HepG2 (cell line): Measurements from ENCODE around the gene OGFR. TPM values are rescaled to one million over a fixed set of nuclear protein-coding genes. Genes with fewer than 3 reads are reported as not detected.
A peak's percentile ranks its signal among the peaks of the same experiment; 100 is the strongest.

Experiments used
- ADNP ChIP-seq: sonication (generic); formaldehyde crosslinking; IDR thresholded peaks from 2 replicates; pipeline ENCODE4 v1.4.0; 2020; ENCODE audit warnings: missing genetic modification reagents
- ATM ChIP-seq: fragments of 450-650 bp; IDR thresholded peaks from 2 replicates; pipeline ENCODE4 v1.7.1; 2017; ENCODE audit warnings: mild to moderate bottlenecking, borderline replicate concordance
- ATRX ChIP-seq: sonication (generic); formaldehyde crosslinking; IDR thresholded peaks from 2 replicates; pipeline ENCODE4 v1.4.0; 2020; ENCODE audit warnings: missing genetic modification reagents, borderline replicate concordance
- FOXJ3 ChIP-seq: sonication (generic); formaldehyde crosslinking; IDR thresholded peaks from 2 replicates; pipeline ENCODE4 v1.4.0; 2020; ENCODE audit warnings: missing genetic modification reagents, mild to moderate bottlenecking, borderline replicate concordance
- GTF2F1 ChIP-seq: fragments of 150-350 bp; IDR thresholded peaks from 2 replicates; pipeline ENCODE4 v1.6.1; 2014; ENCODE audit warnings: low read length
- HIVEP1 ChIP-seq: sonication (generic); formaldehyde crosslinking; IDR thresholded peaks from 2 replicates; pipeline ENCODE4 v1.4.0; 2020; ENCODE audit warnings: mild to moderate bottlenecking, missing genetic modification reagents
- KLF13 ChIP-seq: sonication (generic); formaldehyde crosslinking; IDR thresholded peaks from 2 replicates; pipeline ENCODE4 v1.4.0; 2020; ENCODE audit warnings: mild to moderate bottlenecking, missing genetic modification reagents
- MEIS1 ChIP-seq: sonication (generic); formaldehyde crosslinking; IDR thresholded peaks from 2 replicates; pipeline ENCODE4 v1.9.0; 2021; ENCODE audit warnings: mild to moderate bottlenecking, missing genetic modification reagents, moderate library complexity, borderline replicate concordance
- NR2C2 ChIP-seq: sonication (generic); formaldehyde crosslinking; IDR thresholded peaks from 2 replicates; pipeline ENCODE4 v1.4.0; 2020; ENCODE audit warnings: missing genetic modification reagents, mild to moderate bottlenecking, moderate library complexity, borderline replicate concordance
- NRL ChIP-seq: sonication (generic); formaldehyde crosslinking; IDR thresholded peaks from 2 replicates; pipeline ENCODE4 v1.5.0; 2020; ENCODE audit warnings: missing genetic modification reagents, mild to moderate bottlenecking, moderate library complexity, borderline replicate concordance
- SAP130 ChIP-seq: IDR thresholded peaks from 2 replicates; pipeline ENCODE4 v1.6.1; 2016; ENCODE audit warnings: low read depth
- SMC3 ChIP-seq: IDR thresholded peaks from 2 replicates; pipeline ENCODE4 v1.6.1; 2011; ENCODE audit warnings: low read length, improper control_type of control experiment
- ZFX ChIP-seq: sonication (generic); formaldehyde crosslinking; IDR thresholded peaks from 2 replicates; pipeline ENCODE4 v1.4.0; 2020; ENCODE audit warnings: mild to moderate bottlenecking, low read depth, missing genetic modification reagents, moderate library complexity
- ZNF557 ChIP-seq: sonication (generic); formaldehyde crosslinking; IDR thresholded peaks from 2 replicates; pipeline ENCODE4 v1.4.0; 2020; ENCODE audit warnings: missing genetic modification reagents
- polyA plus RNA-seq, 8 experiments: library from polyadenylated mRNA; depleted of rRNA in 3 of 8; stranded (reverse) in 7 of 8; unstranded in 1 of 8; fragments of >200 nt; fragmentation: Illumina TruSeq in 4 of 8; extraction: Trizol in 4 of 8; gene quantifications; 2 replicates each; pipeline versions ENCODE4 v1.2.1 to v1.2.3, GENCODE V29; 2011 to 2016; ENCODE audit warnings: low read depth in 4 of 8, missing spikeins in 1 of 8, mixed read lengths in 1 of 8; ENCODE audit not compliant: insufficient read depth in 1 of 8
- total RNA-seq, 5 experiments: library from RNA; depleted of rRNA; stranded (reverse); fragments of >200 nt; fragmentation: Illumina TruSeq; extraction: Trizol; gene quantifications; 2 replicates each; pipeline ENCODE4 v1.2.3, GENCODE V29; 2016; ENCODE audit warnings: low read depth in 1 of 5
- TF ChIP-seq, protein P1 (sequence below): sonication (generic); formaldehyde crosslinking; IDR thresholded peaks from 2 replicates; pipeline ENCODE4 v1.4.0; 2020; ENCODE audit warnings: mild to moderate bottlenecking, missing genetic modification reagents, borderline replicate concordance
- TF ChIP-seq, protein P2 (sequence below): sonication (generic); formaldehyde crosslinking; IDR thresholded peaks from 2 replicates; pipeline ENCODE4 v1.8.0; 2022; ENCODE audit warnings: missing genetic modification reagents, low read depth, mild to moderate bottlenecking, borderline replicate concordance
- TF ChIP-seq, protein P3 (sequence below): sonication (generic); formaldehyde crosslinking; conservative IDR thresholded peaks from 2 replicates; pipeline ENCODE4 v1.8.0; 2022; ENCODE audit warnings: mild to moderate bottlenecking, moderate library complexity, missing genetic modification reagents
- TF ChIP-seq, protein P4 (sequence below): sonication (generic); formaldehyde crosslinking; IDR thresholded peaks from 2 replicates; pipeline ENCODE4 v1.8.1; 2023; ENCODE audit warnings: missing genetic modification reagents, inconsistent platforms, borderline replicate concordance

The OGFR gene
- total and polyA plus RNA-seq, 2 of the 13 experiments (the other 11 are each of a cell fraction or from before 2014, with no cell fraction given): 47.7 to 81.8 TPM

DNA sequence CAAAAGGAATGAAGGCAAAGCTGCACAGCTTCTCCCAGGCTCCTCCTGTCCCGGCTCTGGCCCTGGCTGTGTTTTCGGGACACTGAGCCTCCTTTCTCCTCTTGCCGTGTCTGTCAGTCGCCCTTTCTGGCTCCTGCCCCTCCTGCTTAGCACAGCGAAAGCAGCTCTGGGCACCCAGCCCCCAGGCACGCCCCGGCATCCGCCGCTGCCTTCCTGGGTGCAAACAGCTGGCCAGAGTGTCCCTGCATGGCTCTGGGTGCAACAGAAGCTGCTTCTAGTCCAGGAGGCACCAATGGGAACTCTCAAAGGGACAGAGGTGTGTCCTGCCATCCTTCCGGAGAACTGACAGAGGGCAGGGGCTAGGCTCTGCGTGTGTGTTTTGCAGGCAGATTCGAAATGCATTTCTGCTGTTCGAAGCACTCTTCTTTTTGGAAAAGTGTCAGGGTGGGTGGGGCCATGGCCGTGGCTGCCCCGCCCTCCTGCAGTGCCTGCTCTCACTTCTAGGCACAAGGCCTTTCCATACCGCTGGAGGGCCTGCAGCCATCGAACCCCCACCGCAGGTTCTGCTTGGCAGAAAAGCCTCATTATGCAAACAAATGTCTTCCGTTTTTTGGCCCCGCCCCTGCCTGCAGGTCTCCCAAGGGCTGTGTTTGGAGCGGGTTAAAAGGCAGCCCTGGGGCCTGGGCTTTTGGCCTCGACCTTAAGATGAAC is 27.7 kb downstream of the OGFR start (continued):
- TF ChIP-seq ZFX (CRISPR knock-in tag) (peak; percentile 29; the same call in 1 of the 2 replicates), MEIS1 (CRISPR knock-in tag) (no peak), ATM (no peak), NRL (CRISPR knock-in tag) (peak; percentile 43; the same call in 1 of the 2 replicates), SAP130 (CRISPR knock-in tag) (no peak), FOXJ3 (CRISPR knock-in tag) (no peak), KLF13 (CRISPR knock-in tag) (no peak), NR2C2 (CRISPR knock-in tag) (no peak), HIVEP1 (CRISPR knock-in tag) (no peak), GTF2F1 (no peak), ATRX (CRISPR knock-in tag) (no peak), ADNP (CRISPR knock-in tag) (no peak), SMC3 (no peak), ZNF557 (CRISPR knock-in tag) (no peak)
- TF ChIP-seq, protein P1, sequence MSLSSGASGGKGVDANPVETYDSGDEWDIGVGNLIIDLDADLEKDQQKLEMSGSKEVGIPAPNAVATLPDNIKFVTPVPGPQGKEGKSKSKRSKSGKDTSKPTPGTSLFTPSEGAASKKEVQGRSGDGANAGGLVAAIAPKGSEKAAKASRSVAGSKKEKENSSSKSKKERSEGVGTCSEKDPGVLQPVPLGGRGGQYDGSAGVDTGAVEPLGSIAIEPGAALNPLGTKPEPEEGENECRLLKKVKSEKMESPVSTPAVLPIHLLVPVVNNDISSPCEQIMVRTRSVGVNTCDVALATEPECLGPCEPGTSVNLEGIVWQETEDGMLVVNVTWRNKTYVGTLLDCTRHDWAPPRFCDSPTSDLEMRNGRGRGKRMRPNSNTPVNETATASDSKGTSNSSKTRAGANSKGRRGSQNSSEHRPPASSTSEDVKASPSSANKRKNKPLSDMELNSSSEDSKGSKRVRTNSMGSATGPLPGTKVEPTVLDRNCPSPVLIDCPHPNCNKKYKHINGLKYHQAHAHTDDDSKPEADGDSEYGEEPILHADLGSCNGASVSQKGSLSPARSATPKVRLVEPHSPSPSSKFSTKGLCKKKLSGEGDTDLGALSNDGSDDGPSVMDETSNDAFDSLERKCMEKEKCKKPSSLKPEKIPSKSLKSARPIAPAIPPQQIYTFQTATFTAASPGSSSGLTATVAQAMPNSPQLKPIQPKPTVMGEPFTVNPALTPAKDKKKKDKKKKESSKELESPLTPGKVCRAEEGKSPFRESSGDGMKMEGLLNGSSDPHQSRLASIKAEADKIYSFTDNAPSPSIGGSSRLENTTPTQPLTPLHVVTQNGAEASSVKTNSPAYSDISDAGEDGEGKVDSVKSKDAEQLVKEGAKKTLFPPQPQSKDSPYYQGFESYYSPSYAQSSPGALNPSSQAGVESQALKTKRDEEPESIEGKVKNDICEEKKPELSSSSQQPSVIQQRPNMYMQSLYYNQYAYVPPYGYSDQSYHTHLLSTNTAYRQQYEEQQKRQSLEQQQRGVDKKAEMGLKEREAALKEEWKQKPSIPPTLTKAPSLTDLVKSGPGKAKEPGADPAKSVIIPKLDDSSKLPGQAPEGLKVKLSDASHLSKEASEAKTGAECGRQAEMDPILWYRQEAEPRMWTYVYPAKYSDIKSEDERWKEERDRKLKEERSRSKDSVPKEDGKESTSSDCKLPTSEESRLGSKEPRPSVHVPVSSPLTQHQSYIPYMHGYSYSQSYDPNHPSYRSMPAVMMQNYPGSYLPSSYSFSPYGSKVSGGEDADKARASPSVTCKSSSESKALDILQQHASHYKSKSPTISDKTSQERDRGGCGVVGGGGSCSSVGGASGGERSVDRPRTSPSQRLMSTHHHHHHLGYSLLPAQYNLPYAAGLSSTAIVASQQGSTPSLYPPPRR (CRISPR knock-in tag): no peak
- TF ChIP-seq, protein P2, sequence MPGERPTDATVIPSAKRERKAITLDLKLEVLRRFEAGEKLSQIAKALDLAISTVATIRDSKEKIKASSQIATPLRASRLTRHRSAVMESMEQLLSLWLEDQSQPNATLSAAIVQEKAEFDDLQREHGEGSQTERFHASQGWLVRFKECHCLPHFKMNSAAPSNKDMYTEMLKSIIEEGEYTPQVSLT (CRISPR knock-in tag): no peak
- TF ChIP-seq, protein P3, sequence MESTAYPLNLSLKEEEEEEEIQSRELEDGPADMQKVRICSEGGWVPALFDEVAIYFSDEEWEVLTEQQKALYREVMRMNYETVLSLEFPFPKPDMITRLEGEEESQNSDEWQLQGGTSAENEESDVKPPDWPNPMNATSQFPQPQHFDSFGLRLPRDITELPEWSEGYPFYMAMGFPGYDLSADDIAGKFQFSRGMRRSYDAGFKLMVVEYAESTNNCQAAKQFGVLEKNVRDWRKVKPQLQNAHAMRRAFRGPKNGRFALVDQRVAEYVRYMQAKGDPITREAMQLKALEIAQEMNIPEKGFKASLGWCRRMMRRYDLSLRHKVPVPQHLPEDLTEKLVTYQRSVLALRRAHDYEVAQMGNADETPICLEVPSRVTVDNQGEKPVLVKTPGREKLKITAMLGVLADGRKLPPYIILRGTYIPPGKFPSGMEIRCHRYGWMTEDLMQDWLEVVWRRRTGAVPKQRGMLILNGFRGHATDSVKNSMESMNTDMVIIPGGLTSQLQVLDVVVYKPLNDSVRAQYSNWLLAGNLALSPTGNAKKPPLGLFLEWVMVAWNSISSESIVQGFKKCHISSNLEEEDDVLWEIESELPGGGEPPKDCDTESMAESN (CRISPR knock-in tag): no peak
- TF ChIP-seq, protein P4, sequence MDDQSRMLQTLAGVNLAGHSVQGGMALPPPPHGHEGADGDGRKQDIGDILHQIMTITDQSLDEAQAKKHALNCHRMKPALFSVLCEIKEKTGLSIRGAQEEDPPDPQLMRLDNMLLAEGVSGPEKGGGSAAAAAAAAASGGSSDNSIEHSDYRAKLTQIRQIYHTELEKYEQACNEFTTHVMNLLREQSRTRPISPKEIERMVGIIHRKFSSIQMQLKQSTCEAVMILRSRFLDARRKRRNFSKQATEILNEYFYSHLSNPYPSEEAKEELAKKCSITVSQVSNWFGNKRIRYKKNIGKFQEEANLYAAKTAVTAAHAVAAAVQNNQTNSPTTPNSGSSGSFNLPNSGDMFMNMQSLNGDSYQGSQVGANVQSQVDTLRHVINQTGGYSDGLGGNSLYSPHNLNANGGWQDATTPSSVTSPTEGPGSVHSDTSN (CRISPR knock-in tag): no peak
